Esophagus muscularis mucosa (tissue), 4 donors: Measurements from ENCODE around the gene IQGAP2. TPM values are rescaled to one million over a fixed set of nuclear protein-coding genes. Genes with fewer than 3 reads are reported as not detected.
A peak's percentile ranks its signal among the peaks of the same experiment; 100 is the strongest.

Source experiments
- DNase-seq: peaks from one replicate; pipeline ENCODE4 v3.0.0-alpha.2; 2017; ENCODE audit errors: extremely low spot score
- H3K27ac ChIP-seq, 4 donors: fragments of 200-600 bp; sonication (generic); replicated peaks in 1 of 4; 1 replicate in 3 of 4; 2 replicates in 1 of 4; pipeline ENCODE4 v1.5.1; 2016 to 2019; ENCODE audit warnings: mild to moderate bottlenecking in 1 of 4
- H3K27me3 ChIP-seq, 4 donors: fragments of 200-600 bp; sonication (generic); one replicate each; pipeline versions ENCODE4 v1.5.1 to v1.6.0; 2016 to 2019
- H3K36me3 ChIP-seq, 4 donors: fragments of 200-600 bp; sonication (generic); one replicate each; pipeline ENCODE4 v1.5.1; 2016 to 2019
- H3K4me1 ChIP-seq, 4 donors: fragments of 200-600 bp; sonication (generic); one replicate each; pipeline ENCODE4 v1.5.1; 2016 to 2019
- H3K4me3 ChIP-seq, 4 donors: fragments of 200-600 bp; sonication (generic); 1 replicate in 2 of 4; 2 replicates in 2 of 4; pipeline ENCODE4 v1.5.1; 2016 to 2019; ENCODE audit warnings: mild to moderate bottlenecking in 4 of 4, moderate library complexity in 1 of 4
- H3K9me3 ChIP-seq, 4 donors: fragments of 200-600 bp; sonication (generic); 1 replicate in 3 of 4; 2 replicates in 1 of 4; pipeline ENCODE4 v1.5.1; 2016 to 2019
- EP300 ChIP-seq: sonication (generic); formaldehyde crosslinking; IDR thresholded peaks from one replicate; pipeline ENCODE4 v1.6.1; 2017; ENCODE audit warnings: antibody characterized with exemption
- POLR2A ChIP-seq: fragments of 450-650 bp; IDR thresholded peaks from one replicate; pipeline ENCODE4 v1.6.1; 2017; ENCODE audit warnings: antibody characterized with exemption, moderate library complexity, mild to moderate bottlenecking, low read depth
- POLR2AphosphoS5 ChIP-seq, 2 donors: sonication (generic); formaldehyde crosslinking; IDR thresholded peaks; one replicate each; pipeline ENCODE4 v1.6.1; 2017; ENCODE audit warnings: antibody characterized with exemption in 2 of 2
- whole genome bisulfite sequencing: methylation state at CpG from one replicate; pipeline ENCODE4 v1.1.5; 2018; 5-methylcytosine and 5-hydroxymethylcytosine counted together
- intact Hi-C: fragments of 100-400 bp; cut with DNase I; formaldehyde crosslinking; loops from one replicate; pipeline ENCODE4 v1.15.1; 2023
- total RNA-seq, 4 donors: library from RNA; depleted of rRNA; stranded (reverse); fragments of >200 nt; gene quantifications; one replicate each; pipeline versions ENCODE4 v1.1.0 to v1.2.1, GENCODE V29; 2016
- TF ChIP-seq, protein P1 (sequence below), 3 experiments: fragments of 200-600 bp in 2 of 3; fragments of 450-650 bp in 1 of 3; sonication (generic) in 2 of 3; IDR thresholded peaks; one replicate each; pipeline ENCODE4 v1.5.1; 2017 to 2019; ENCODE audit warnings: antibody characterized with exemption in 3 of 3, mild to moderate bottlenecking in 2 of 3, moderate library complexity in 1 of 3

Gene IQGAP2
- total RNA-seq, 4 donors from 2014 or later: 14.9 to 30.7 (median 20.8) TPM

DNA sequence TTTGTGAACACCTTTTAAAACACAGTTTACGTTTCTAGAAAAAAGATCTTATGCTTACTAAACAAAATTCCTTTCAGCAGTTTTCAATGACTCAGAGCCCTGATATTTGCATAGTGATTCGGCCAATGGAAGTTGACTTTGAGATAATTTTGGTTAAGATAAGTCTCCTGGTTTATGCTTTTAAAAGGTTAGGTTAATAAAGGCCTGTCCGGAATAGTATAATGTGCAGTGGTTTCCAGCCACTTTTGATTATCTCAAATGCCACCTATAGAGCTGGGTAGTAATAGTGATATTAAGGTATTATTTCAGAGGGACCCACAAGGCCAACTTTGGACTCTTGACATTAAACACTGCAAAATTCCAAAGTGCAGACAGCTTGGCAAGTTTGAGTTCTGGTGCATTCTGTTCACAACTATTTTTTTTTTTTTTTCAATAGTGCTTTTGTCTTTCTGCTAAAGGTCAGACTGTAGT is 134.0 kb downstream of the IQGAP2 start:
- WGBS: 80% methylated on average over 3 of the region's 3 CpGs
- Histone ChIP-seq H3K4me1 (no peaks in the 10 kb centered on the region), H3K27ac (no peak overlapping the region), H3K4me3 (no peak overlapping the region), H3K36me3 (no peaks in the 10 kb centered on the region), H3K9me3 (no peaks in the 10 kb centered on the region), H3K27me3 (no peaks in the 10 kb centered on the region)
- intact Hi-C loops: no loop called here
- TF ChIP-seq EP300 (no peak), POLR2AphosphoS5 (IDR thresholded peaks at IDR 0.05) (no peak), POLR2A (no peak)
- TF ChIP-seq, protein P1, sequence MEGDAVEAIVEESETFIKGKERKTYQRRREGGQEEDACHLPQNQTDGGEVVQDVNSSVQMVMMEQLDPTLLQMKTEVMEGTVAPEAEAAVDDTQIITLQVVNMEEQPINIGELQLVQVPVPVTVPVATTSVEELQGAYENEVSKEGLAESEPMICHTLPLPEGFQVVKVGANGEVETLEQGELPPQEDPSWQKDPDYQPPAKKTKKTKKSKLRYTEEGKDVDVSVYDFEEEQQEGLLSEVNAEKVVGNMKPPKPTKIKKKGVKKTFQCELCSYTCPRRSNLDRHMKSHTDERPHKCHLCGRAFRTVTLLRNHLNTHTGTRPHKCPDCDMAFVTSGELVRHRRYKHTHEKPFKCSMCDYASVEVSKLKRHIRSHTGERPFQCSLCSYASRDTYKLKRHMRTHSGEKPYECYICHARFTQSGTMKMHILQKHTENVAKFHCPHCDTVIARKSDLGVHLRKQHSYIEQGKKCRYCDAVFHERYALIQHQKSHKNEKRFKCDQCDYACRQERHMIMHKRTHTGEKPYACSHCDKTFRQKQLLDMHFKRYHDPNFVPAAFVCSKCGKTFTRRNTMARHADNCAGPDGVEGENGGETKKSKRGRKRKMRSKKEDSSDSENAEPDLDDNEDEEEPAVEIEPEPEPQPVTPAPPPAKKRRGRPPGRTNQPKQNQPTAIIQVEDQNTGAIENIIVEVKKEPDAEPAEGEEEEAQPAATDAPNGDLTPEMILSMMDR (IDR thresholded peaks at IDR 0.05): no peak
- no peak for DNase-seq

DNA sequence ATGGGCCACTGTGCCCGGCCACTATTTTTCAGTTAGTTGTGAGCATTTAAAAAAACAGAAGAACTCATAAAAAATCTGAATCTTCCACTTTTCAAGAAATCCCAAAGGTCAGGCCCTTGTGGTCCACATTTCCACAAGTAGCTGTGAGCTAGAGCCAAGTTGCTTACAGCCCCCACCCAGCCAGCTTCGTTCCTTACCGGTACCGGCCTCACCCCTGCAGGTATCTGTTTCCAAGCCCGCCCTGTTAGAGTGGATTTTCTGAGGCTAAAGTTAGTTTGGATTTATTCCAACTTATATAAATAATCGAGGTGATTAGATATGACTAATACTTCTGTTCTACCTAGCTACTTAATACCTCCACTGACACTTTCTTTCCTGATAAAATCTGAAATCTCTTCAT is 139.2 kb downstream of the IQGAP2 start:
- H3K9me3 ChIP-seq: no peaks in the 10 kb centered on the region
- intact Hi-C loops: no loop called here
- H3K27me3 ChIP-seq: no peaks in the 10 kb centered on the region
- H3K36me3 ChIP-seq: no peaks in the 10 kb centered on the region
- H3K27ac ChIP-seq: peak overlapping the region in 1 of 4 donors; percentile 45
- TF ChIP-seq EP300 (no peak), POLR2A (no peak), POLR2AphosphoS5 (IDR thresholded peaks at IDR 0.05) (no peak)
- TF ChIP-seq, protein P1 (IDR thresholded peaks at IDR 0.05): no peak
- WGBS: 78% methylated on average over 6 of the region's 6 CpGs
- DNase-seq: no peak
- no peak overlapping the region for H3K4me3 ChIP-seq
- peaks cover 0 to 10% (median 0%) of the 10 kb centered on the region in 4 donors for H3K4me1 ChIP-seq

DNA sequence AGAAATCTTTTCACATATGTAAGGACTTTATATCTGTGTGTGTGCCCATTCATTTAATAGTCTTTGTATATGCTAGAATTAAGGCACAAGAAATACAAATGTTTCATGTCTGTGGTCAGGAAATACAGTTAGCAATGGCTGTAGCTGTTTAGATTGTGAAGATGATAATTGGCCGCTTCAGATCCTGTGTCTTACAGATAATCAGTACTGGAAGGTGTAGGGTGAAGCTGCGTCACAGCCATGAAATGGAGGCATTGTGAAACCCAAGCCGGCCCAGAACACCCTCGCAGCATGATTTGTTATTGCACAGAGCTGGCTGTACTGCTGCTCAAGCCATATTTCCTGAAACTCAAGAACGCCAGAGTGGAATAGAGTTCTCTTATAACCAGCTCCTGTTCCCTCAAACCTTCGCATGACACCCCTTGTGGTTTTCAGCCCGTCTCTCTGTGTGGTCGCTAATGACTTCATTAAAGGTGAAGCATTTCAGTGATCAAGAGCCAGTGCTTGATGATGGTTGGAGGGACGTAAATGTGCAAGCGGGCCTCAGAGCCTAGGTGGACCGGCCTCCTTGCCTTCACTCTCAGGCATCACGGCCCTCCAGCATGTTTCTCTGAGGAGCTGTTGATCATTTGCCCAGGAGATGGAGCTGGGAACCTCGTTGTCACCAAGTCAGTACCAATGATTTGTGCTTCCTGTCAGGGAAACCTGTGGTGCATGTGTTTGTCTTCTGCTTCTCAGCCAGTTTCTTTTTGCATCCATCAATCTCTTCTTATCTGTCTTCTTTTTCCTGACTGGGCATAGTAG is 140.0 kb downstream of the IQGAP2 start:
- H3K4me1 ChIP-seq: peaks cover 0 to 10% (median 2%) of the 10 kb centered on the region in 4 donors
- intact Hi-C loops: no loop called here
- peak overlapping the region in 3 of 4 donors; percentile 5 to 45 (median 12) for H3K27ac ChIP-seq
- WGBS: 63% methylated on average over 13 of the region's 13 CpGs
- TF ChIP-seq EP300 (no peak), POLR2AphosphoS5 (IDR thresholded peaks at IDR 0.05) (no peak), POLR2A (no peak)
- TF ChIP-seq, protein P1 (IDR thresholded peaks at IDR 0.05): no peak
- no peaks in the 10 kb centered on the region for H3K36me3 ChIP-seq
- no peaks in the 10 kb centered on the region for H3K9me3 ChIP-seq
- H3K27me3 ChIP-seq: no peaks in the 10 kb centered on the region
- DNase-seq: no peak
- H3K4me3 ChIP-seq: no peak overlapping the region

DNA sequence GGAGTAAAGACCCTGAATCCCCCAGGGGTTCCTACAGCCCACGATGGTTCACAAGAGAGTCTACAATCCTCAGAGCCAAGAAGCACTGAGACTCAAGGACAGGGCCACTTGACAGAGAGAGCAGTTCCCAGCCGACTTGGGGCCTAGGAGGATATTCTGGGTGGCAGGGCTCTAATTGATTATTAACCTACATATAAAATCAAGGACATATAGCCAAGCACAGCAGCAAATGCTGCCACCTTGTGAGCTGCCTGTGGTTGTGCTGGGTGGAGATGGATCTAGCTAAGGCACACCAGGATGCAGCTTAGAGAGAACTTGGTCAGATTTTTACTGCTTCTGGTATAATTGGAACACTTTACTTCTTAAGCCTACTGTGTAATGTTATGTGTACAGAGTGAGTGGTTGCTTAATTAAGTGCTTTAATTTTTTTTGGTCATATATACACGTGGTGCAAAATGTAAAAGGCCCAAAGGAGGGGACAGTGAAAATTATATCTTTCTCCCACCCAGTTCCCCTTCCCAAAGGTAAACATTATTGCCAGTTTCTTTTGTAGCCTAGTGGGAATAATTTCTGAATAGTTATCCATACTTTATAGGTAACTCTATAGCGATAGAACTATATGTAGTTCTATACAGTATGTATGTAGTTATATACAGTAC is 141.3 kb downstream of the IQGAP2 start:
- Histone ChIP-seq H3K4me1 (peaks cover 0 to 10% (median 5%) of the 10 kb centered on the region in 4 donors), H3K27ac (peak overlapping the region in 1 of 4 donors; percentile 12), H3K27me3 (no peaks in the 10 kb centered on the region), H3K9me3 (no peaks in the 10 kb centered on the region), H3K4me3 (no peak overlapping the region), H3K36me3 (no peaks in the 10 kb centered on the region)
- DNase-seq: no peak
- TF ChIP-seq, protein P1 (IDR thresholded peaks at IDR 0.05): peak in 2 of 3 experiments; percentile 22 to 27
- no peak for TF ChIP-seq POLR2A
- intact Hi-C loops: no loop called here
- 42% methylated on average over 4 of the region's 4 CpGs for WGBS
